Stimulated activated memory B cell treated with anti-CD40 and anti-IgM and Interleukin-4, amounts not matched to agents 10 μg/mL and 1 μg/mL and 100 μg/mL, for 72 hours (primary cell): Measurements from ENCODE around the gene EPN3.
A peak's percentile ranks its signal among the peaks of the same experiment; 100 is the strongest.

Experiments used
- ATAC-seq: fragments of 150-1000 bp; cut with Tn5 transposase; 2 replicates; pipeline ENCODE4 v1.10.0; 2021
- H3K27ac Mint-ChIP-seq: one replicate; pipeline ENCODE4 v1.8.0; 2022; ENCODE audit warnings: mild to moderate bottlenecking, mixed read lengths
- H3K27me3 Mint-ChIP-seq: one replicate; pipeline ENCODE4 v1.8.0; 2022; ENCODE audit warnings: mixed read lengths
- H3K36me3 Mint-ChIP-seq: one replicate; pipeline ENCODE4 v1.8.0; 2022; ENCODE audit warnings: mixed read lengths
- H3K4me1 Mint-ChIP-seq: one replicate; pipeline ENCODE4 v1.8.0; 2022; ENCODE audit warnings: mixed read lengths
- H3K4me3 Mint-ChIP-seq: one replicate; pipeline ENCODE4 v1.8.0; 2022; ENCODE audit warnings: mild to moderate bottlenecking, moderate library complexity, mixed read lengths
- H3K9me3 Mint-ChIP-seq: one replicate; pipeline ENCODE4 v1.8.0; 2022; ENCODE audit warnings: mixed read lengths

The EPN3 gene

DNA sequence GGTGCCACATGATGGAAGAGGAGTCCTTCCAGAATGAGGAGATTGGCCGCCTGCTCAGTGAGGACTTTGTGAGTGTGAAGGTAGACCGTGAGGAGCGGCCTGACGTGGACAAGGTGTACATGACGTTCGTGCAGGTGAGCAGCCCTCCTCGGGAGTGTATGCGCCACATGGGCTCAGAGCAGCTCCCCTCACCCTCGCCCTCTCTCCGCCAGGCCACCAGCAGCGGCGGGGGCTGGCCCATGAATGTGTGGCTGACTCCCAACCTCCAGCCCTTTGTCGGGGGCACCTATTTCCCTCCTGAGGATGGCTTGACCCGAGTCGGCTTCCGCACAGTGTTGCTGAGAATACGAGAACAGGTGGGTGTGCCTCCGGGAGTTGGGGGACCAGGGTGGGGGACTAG, 16.3 kb downstream of the EPN3 start:
- peaks cover 25% of the 10 kb centered on the region for H3K4me1 Mint-ChIP-seq
- H3K27me3 Mint-ChIP-seq: peaks cover 10% of the 10 kb centered on the region
- H3K36me3 Mint-ChIP-seq: peaks cover 29% of the 10 kb centered on the region
- no peak for ATAC-seq
- H3K4me3 Mint-ChIP-seq: no peak overlapping the region
- H3K27ac Mint-ChIP-seq: peak overlapping the region; percentile 83
- H3K9me3 Mint-ChIP-seq: no peaks in the 10 kb centered on the region

DNA sequence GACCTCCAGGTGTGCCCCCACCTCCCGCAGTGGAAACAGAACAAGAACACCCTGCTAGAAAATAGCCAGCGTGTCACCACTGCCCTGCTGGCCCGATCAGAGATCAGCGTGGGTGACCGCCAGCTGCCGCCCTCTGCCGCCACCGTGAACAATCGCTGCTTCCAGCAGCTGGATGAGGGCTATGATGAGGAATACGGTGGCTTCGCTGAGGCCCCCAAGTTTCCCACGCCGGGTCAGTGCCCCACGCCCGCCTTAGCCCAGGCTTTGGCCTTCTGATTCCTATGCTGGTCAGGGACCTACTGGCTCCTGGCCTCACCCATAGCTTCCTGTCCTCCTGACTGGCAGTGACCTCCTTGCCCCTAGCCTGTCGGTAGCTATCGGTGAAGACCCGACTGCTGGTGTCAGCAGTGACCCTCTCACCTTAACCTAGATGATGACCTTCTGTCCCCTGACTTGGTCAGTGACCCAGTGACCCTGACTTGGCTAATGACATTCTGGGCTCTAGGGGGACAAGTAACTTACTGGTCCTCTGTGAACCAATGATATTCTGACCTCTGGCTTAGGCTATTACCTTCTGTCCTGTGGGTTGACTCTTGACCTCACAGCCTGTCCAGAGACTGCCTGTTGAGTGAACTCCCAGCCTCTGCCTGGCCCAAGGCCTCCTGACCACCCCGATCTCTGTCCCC, 16.9 kb downstream of the EPN3 start:
- no peak for ATAC-seq
- Mint-ChIP-seq H3K4me3 (no peak overlapping the region), H3K27me3 (peaks cover 5% of the 10 kb centered on the region), H3K9me3 (no peaks in the 10 kb centered on the region), H3K36me3 (peaks cover 30% of the 10 kb centered on the region), H3K27ac (no peak overlapping the region), H3K4me1 (peaks cover 25% of the 10 kb centered on the region)

DNA sequence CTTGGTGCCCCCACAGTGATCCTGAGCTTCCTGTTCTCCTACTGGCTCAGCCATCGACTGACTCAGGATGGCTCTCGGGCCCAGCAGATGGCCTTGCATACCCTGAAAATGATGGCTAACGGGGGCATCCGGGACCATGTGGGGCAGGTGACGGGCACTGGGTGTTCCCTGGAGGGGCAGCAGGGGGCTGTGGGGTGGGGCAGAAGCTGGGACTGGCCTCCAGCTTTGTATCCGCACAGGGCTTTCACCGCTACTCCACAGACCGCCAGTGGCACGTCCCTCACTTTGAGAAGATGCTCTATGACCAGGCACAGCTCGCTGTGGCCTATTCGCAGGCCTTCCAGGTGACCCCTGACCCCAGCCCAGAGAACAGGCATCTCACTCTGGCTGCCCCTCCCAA, 17.4 kb downstream of the EPN3 start:
- no peak overlapping the region for H3K4me3 Mint-ChIP-seq
- H3K27me3 Mint-ChIP-seq: no peaks in the 10 kb centered on the region
- peaks cover 25% of the 10 kb centered on the region for H3K4me1 Mint-ChIP-seq
- H3K36me3 Mint-ChIP-seq: peaks cover 36% of the 10 kb centered on the region
- H3K9me3 Mint-ChIP-seq: no peaks in the 10 kb centered on the region
- no peak for ATAC-seq
- no peak overlapping the region for H3K27ac Mint-ChIP-seq

DNA sequence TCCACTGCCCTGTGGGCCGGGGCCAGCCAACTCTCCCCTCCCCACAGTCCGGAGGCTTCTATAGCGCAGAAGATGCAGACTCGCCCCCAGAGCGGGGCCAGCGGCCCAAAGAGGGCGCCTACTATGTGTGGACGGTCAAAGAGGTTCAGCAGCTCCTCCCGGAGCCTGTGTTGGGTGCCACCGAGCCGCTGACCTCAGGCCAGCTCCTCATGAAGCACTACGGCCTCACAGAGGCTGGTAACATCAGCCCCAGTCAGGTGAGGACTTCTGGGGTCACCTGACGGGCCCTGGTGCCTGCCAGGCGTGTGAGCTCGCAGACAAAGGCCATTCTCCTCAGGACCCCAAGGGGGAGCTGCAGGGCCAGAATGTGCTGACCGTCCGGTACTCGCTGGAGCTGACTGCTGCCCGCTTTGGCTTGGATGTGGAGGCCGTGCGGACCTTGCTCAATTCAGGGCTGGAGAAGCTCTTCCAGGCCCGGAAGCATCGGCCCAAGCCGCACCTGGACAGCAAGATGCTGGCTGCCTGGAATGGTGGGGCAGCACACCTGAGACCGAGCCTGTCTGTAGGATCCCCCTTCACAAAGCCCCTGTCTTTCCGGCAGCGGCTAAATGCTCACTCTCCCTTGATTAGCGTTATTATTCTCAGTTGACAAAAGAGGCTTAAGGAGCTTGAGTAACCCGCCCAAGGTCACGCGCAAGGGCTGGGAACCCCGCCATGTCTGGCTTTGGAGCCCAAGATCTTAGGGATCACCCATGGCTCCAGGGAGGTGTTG, 18.3 kb downstream of the EPN3 start:
- peaks cover 45% of the 10 kb centered on the region for H3K36me3 Mint-ChIP-seq
- H3K4me3 Mint-ChIP-seq: no peak overlapping the region
- H3K27ac Mint-ChIP-seq: no peak overlapping the region
- no peaks in the 10 kb centered on the region for H3K9me3 Mint-ChIP-seq
- peaks cover 25% of the 10 kb centered on the region for H3K4me1 Mint-ChIP-seq
- no peak for ATAC-seq
- no peaks in the 10 kb centered on the region for H3K27me3 Mint-ChIP-seq

DNA sequence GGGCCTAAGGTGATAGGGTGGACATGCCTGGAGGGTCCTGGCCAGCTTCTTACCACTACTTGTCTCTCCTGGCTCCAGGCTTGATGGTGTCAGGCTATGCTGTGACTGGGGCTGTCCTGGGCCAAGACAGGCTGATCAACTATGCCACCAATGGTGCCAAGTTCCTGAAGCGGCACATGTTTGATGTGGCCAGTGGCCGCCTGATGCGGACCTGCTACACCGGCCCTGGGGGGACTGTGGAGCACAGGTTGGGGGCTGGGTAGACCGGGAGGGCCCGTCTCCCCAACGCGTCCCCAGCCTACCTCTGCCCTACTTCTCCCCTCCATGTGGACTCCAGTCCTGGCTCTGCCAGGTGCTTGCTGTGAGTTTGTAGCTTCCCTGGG, 18.9 kb downstream of the EPN3 start:
- peaks cover under 1% of the 10 kb centered on the region for H3K27me3 Mint-ChIP-seq
- H3K9me3 Mint-ChIP-seq: no peaks in the 10 kb centered on the region
- H3K4me3 Mint-ChIP-seq: no peak overlapping the region
- no peak overlapping the region for H3K27ac Mint-ChIP-seq
- H3K36me3 Mint-ChIP-seq: peaks cover 51% of the 10 kb centered on the region
- peaks cover 22% of the 10 kb centered on the region for H3K4me1 Mint-ChIP-seq
- ATAC-seq: no peak

DNA sequence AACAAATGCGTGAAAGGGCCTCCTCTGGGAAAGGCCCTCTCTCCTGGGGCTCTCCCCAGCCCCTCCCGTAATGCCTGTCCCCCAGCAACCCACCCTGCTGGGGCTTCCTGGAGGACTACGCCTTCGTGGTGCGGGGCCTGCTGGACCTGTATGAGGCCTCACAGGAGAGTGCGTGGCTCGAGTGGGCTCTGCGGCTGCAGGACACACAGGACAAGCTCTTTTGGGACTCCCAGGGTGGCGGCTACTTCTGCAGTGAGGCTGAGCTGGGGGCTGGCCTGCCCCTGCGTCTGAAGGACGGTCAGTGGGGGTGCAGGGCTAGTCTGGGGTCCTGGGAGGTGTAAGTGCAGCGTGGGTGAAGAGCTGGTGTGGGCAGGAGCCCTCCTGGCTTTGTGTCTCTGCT, 19.3 kb downstream of the EPN3 start:
- no peak for ATAC-seq
- Mint-ChIP-seq H3K27ac (no peak overlapping the region), H3K9me3 (no peaks in the 10 kb centered on the region), H3K4me1 (peaks cover 17% of the 10 kb centered on the region), H3K27me3 (peaks cover 5% of the 10 kb centered on the region), H3K4me3 (no peak overlapping the region), H3K36me3 (peaks cover 55% of the 10 kb centered on the region)

DNA sequence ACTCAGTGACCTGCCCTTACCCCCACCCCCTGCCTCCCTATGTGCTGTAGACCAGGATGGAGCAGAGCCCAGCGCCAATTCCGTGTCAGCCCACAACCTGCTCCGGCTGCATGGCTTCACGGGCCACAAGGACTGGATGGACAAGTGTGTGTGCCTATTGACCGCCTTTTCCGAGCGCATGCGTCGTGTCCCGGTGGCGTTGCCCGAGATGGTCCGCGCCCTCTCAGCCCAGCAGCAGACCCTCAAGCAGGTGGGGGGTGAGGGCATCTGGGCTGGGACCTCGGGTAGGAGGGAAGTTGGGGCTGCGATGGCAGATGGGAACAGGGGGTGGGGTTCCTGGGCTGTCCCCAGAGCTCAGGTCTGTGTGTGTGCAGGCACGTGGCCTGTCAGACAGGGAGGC, 21.7 kb downstream of the EPN3 start:
- Mint-ChIP-seq H3K36me3 (peaks cover 55% of the 10 kb centered on the region), H3K27me3 (peaks cover 29% of the 10 kb centered on the region), H3K9me3 (no peaks in the 10 kb centered on the region), H3K27ac (no peak overlapping the region), H3K4me1 (peaks cover 18% of the 10 kb centered on the region), H3K4me3 (no peak overlapping the region)
- no peak for ATAC-seq

DNA sequence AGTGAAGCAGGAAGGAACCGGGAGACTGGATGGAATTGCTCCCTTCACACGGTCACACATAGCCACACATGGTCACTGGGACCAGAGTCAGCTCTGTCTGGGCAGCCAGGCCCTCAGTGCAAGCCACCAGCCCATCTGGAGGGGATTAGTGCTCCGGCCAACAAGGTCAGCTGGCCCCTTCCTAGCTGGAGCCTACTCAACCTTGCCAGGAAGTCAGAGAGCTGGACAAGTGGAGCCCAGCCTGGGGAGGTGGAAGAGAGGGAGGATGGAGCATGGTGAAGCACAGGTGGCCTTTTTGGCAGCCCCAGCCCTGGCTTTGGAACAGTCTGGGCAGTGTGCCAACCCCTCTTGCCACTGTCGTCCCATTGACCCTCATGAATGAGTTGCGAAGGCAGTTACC, 24.3 kb downstream of the EPN3 start:
- H3K27me3 Mint-ChIP-seq: peaks cover 43% of the 10 kb centered on the region
- no peak overlapping the region for H3K4me3 Mint-ChIP-seq
- peaks cover 30% of the 10 kb centered on the region for H3K4me1 Mint-ChIP-seq
- no peaks in the 10 kb centered on the region for H3K9me3 Mint-ChIP-seq
- H3K36me3 Mint-ChIP-seq: peaks cover 42% of the 10 kb centered on the region
- no peak overlapping the region for H3K27ac Mint-ChIP-seq
- no peak for ATAC-seq

DNA sequence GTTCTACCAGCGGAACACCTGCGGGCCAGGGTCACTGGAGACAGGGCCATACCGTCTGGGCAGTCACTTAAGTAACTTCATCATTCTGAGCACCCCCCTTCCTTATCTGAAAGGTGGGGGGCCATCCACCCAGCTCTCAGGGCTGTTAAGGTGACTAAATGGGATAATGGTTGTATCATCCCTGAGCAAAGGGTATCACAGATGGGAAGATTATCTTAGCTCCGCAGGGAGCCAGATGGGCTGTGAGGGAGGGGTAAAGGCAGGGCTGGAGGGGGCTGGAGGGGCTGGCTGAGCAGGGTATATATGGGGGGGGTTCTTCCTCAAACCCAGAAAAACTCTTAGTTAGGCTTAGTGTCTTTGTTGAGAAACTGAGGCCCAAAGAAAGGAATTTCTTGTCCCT, 25.1 kb downstream of the EPN3 start:
- no peak overlapping the region for H3K4me3 Mint-ChIP-seq
- peaks cover 36% of the 10 kb centered on the region for H3K36me3 Mint-ChIP-seq
- H3K9me3 Mint-ChIP-seq: no peaks in the 10 kb centered on the region
- no peak overlapping the region for H3K27ac Mint-ChIP-seq
- H3K27me3 Mint-ChIP-seq: peaks cover 51% of the 10 kb centered on the region
- peaks cover 24% of the 10 kb centered on the region for H3K4me1 Mint-ChIP-seq
- ATAC-seq: no peak

DNA sequence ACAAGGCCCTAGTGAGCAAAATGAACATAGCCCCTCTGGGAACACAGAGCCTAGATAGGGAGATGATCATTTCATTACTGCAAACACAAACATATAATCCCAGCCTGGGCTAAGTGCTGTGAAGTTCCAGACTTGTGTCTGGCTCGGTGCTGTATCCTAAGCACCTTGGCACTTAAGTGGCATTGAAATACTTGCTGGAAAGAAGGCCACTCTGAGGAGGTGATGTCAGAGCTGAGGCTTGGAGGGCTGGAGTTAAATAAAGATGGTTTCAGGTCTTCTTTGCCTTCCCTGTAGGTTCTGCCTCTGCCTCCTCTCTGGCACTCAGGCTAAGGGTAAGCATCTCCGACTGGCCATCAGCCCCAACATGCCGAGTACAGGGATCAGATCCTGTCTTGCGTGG, 25.6 kb downstream of the EPN3 start:
- Mint-ChIP-seq H3K4me1 (peaks cover 24% of the 10 kb centered on the region), H3K27ac (no peak overlapping the region), H3K27me3 (peaks cover 56% of the 10 kb centered on the region), H3K4me3 (peak overlapping the region; percentile 30), H3K36me3 (peaks cover 33% of the 10 kb centered on the region), H3K9me3 (no peaks in the 10 kb centered on the region)
- no peak for ATAC-seq

DNA sequence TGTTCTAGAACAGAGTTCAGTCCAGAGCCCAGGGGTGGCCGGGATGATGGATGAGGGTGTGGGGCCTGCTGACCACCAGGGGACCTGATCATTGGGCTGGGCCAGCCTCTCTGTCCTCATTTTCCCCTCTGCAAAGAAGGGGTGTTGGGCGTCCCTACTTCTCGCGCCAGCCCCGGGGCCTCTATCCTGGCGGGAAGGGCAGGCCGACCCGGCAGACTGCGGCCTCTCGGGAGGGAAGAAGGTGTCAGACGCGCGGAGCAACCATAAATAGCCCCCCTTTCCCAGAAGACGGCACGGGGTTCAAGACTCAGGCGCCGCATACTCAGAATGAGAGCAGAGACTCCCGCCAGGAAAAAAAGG, 26.0 kb downstream of the EPN3 start:
- H3K36me3 Mint-ChIP-seq: peaks cover 28% of the 10 kb centered on the region
- peaks cover 24% of the 10 kb centered on the region for H3K4me1 Mint-ChIP-seq
- ATAC-seq: no peak
- H3K27ac Mint-ChIP-seq: no peak overlapping the region
- H3K4me3 Mint-ChIP-seq: peak overlapping the region; percentile 60
- H3K9me3 Mint-ChIP-seq: no peaks in the 10 kb centered on the region
- H3K27me3 Mint-ChIP-seq: peaks cover 59% of the 10 kb centered on the region

DNA sequence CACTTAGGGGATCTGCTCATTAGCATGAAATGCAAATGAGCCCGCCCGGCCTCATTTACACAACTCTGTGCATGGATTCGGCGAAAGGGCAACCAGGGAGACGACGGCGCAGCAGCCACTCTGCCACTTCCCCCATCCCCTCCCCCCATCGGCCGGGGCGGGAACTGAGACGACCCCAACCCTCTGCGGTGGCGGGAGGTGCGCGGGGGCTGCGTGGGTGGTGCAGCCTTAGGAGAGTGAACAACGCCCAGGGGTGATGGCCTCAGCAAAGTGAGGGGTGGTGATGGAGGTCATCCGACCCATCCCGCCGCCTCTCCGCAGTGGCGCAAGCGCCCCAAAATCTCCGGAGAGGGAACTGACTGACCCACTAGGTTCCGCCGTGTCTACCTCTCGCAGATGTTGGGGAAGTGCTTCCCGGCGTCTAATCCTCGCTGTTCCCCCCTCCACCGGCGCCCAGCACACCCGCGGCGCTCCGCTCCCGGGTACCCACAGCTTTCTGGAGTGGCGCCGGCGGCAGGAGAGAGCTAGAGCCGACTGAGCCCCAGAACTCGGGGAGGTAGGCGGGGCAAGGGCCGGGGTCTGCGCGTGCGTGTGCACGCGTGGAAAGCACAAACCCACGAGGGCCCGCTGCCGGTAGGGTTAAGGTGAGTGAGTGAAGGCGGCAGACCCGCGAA, 26.5 kb downstream of the EPN3 start:
- H3K4me3 Mint-ChIP-seq: peak overlapping the region; percentile 60
- H3K27me3 Mint-ChIP-seq: peaks cover 65% of the 10 kb centered on the region
- H3K36me3 Mint-ChIP-seq: peaks cover 25% of the 10 kb centered on the region
- no peak overlapping the region for H3K27ac Mint-ChIP-seq
- no peaks in the 10 kb centered on the region for H3K9me3 Mint-ChIP-seq
- ATAC-seq: no peak
- peaks cover 24% of the 10 kb centered on the region for H3K4me1 Mint-ChIP-seq

DNA sequence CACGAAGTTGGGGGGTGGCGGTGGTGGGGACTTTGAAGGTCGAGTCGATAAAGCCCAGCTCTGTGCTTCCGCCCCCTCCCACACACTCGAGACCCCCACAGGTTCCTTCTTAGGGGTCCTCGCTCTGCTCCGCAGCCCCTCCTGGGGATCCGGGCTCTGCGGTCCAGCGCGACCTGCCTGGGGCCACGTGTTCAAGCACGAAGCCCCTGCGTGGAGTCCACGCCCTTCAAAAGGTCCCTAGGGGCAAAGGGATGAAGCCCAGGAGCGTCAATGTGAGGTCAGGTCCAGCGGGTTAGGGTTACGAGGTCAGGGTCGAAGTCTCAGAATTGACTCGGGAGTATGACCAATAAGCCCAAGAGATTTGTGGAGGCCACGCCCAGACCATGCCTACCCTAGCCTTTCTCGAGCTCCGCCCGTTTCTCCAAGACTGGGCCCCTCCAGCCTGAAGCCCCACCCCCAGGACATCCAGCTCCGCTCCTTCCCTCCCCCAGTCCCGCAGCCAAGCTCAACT, 27.2 kb downstream of the EPN3 start:
- peak; percentile 36 for ATAC-seq
- Mint-ChIP-seq H3K27me3 (peaks cover 71% of the 10 kb centered on the region), H3K4me1 (peaks cover 25% of the 10 kb centered on the region), H3K36me3 (peaks cover 21% of the 10 kb centered on the region), H3K9me3 (no peaks in the 10 kb centered on the region), H3K27ac (no peak overlapping the region), H3K4me3 (peak overlapping the region; percentile 85)

DNA sequence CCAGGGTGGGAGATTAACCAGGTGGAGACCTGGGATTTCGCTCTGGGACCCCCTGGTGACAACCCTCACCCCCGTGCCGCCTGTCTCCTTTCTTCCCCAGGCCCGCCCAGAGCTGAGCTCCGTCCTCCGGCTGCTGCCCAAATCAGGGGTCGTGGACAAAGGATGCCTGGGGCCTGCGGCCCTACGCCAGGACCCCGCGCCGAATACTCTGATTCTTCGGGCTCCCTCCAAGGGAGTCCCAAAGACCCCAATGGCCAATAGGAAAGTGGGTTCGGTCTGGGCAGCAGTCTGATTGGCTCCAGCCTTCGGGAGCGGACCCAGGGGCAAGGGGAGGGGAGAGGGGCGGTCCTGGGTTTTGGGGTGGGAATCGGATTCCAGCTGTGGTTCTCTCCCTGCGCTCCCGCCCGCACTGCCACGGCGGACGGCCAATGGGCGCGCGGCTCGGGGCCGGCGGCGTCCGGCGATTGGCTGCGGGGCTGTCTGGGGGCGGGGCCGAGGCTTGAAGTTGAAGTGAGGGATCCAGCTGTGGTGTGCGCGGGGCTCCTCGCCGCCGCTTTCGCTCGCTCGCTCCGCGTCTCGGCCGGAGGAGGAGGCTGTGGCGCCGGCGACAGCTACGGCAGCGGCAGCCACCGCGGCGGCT, 27.8 kb downstream of the EPN3 start, which contains the start of gene CACNA1G:
CACNA1G (plus strand) TSS at position 531 of the 640 bp plus-strand sequence. CDS start 745 bp downstream, outside the sequence.
- peak within 1 kb of the TSS; percentile 85 for H3K4me3 Mint-ChIP-seq
- H3K36me3 Mint-ChIP-seq: peaks cover 15% of the 10 kb centered on the region
- ATAC-seq: peak; percentile 94
- no peaks in the 10 kb centered on the region for H3K9me3 Mint-ChIP-seq
- peaks cover 77% of the 10 kb centered on the region for H3K27me3 Mint-ChIP-seq
- H3K27ac Mint-ChIP-seq: no peak within 1 kb of the TSS
- peaks cover 30% of the 10 kb centered on the region for H3K4me1 Mint-ChIP-seq
